GM12874 (cell line): ENCODE data around the gene ATF7IP2.

Source experiments
- TF ChIP-seq, protein P1 (sequence below): IDR thresholded peaks from 2 replicates; pipeline ENCODE4 v1.5.1; 2011; ENCODE audit warnings: low read depth, mild to moderate bottlenecking, control low read depth, low read length, moderate library complexity; ENCODE audit not compliant: insufficient read depth

ATF7IP2 gene

DNA sequence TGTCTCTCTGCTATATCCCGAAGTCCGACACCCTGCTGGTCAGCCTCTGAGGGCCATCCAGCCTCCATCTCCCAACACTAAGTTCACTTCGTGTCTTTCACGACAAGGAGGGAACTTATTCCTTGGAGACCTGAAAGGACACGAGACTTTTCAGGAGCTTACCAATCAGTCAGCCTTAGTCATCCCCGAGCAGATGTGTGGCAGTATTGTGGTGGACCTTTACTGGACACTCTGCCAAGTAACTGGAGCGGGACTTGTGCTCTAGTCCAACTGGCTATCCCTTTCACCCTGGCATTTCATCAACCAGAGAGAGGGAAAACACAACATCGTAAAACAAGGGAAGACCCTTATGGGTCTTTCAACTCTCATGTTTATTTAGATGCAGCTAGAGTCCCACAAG is 107.4 kb downstream of the ATF7IP2 start:
- TF ChIP-seq, protein P1, sequence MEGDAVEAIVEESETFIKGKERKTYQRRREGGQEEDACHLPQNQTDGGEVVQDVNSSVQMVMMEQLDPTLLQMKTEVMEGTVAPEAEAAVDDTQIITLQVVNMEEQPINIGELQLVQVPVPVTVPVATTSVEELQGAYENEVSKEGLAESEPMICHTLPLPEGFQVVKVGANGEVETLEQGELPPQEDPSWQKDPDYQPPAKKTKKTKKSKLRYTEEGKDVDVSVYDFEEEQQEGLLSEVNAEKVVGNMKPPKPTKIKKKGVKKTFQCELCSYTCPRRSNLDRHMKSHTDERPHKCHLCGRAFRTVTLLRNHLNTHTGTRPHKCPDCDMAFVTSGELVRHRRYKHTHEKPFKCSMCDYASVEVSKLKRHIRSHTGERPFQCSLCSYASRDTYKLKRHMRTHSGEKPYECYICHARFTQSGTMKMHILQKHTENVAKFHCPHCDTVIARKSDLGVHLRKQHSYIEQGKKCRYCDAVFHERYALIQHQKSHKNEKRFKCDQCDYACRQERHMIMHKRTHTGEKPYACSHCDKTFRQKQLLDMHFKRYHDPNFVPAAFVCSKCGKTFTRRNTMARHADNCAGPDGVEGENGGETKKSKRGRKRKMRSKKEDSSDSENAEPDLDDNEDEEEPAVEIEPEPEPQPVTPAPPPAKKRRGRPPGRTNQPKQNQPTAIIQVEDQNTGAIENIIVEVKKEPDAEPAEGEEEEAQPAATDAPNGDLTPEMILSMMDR = no peak

DNA sequence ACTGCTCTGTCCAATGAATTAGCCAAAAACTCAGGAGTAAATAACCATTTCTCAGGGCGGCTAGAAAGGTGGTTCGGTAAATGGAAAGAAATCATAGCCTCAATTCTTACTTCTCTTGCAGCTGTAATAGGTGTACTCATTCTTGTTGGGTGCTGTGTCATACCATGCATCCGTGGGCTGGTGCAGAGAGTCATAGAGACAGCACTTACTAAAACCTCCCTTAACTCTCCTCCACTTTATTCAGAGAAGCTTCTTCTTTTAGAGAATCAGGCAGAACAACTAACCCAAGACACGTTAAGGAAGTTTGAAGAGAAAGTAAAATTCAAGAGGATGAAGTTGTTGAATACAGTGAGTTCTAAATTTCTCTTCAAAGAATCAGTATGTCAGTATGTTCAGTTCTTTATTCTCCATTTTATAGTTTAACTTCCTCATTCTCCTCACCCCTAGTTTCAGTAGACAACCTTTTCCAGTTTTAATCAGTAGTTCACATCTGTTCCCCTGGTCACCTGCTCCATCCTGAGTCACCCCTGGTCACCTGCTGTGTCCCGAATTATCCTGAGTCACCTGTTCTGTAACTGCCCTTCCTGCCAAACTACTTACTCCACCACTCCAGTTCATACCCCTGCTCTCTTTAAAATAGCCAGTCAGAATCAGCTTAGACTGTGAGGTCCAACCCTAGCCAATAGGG is 108.6 kb downstream of the ATF7IP2 start:
- TF ChIP-seq, protein P1 = no peak

DNA sequence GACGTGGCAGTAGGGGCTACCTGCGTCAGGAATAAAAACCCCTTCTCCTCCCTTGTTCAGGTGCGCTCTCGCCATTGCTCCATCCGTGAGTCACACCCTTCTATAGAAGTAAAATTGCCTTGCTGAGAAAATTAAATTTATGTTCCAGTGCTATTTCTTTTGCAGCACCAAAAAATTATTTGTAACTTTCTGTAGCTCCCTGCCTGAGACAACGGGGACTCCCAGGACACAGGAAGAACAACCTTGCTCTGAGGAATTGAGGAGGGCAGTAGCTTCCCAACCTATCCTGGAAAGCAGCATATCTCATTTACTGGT is 109.1 kb downstream of the ATF7IP2 start:
- TF ChIP-seq, protein P1 = no peak

DNA sequence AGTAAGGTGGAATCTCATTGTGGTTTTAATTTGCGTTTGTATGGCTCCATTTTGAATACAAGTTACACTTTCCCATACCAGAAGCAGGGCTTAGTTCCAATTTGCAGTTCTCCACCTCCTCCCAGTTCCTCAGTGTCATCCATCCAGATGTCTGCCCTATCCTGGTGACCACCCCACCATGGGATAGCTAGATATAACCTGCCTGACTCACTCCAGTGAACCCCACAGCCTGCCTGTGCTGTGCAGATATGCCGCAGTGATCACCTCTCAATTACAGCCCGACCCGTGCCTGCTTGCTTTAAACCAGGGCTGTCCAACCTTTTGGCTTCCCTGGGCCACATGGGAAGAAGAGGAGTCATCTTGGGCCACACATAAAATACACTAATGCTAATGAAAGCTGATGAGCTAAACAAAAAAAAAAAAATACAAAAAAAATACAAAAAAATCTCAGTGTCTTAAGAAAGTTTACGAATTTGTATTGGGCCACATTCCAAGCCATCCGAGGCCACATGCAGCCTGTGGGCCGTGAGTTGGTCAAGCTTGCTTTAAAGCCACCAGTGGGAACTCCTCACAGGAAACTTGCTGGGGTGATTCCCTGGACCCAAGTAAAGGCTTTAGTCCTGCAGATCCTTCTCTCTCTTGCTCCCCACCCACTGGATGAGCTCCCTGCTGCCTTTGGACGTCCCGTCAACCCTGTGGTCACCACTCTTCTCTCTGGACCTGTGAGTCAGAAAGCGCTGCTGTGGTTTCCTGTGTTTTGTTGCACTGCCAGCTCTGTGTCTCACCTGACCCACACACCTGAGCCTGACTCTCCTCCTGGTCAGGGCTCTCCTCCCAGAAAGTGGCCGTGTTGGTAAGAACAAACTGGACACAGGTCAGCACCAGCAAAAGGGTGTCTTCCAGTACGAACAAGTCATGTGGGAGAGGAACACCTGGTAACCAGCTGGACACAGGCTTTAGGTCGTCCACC is 111.6 kb downstream of the ATF7IP2 start:
- TF ChIP-seq, protein P1 = no peak

DNA sequence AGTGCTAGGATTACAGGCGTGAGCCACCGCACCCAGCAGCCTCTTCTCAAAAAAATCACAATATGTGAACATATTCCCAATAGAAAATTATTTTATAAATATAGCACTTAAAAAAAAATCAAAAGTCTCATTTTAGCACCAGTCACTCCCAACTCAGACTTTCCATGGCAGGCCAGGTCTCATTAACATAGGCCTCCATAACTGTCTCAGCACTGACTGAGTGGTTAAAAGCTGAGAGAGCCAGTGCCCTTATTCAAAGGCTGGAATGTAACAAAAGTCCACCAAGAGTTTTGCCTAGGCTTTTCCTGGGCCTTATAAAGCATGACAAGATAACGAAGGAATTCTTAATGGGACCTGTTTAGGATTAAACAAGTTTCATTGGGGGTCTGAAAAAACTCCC is 114.7 kb downstream of the ATF7IP2 start:
- TF ChIP-seq, protein P1 = no peak

DNA sequence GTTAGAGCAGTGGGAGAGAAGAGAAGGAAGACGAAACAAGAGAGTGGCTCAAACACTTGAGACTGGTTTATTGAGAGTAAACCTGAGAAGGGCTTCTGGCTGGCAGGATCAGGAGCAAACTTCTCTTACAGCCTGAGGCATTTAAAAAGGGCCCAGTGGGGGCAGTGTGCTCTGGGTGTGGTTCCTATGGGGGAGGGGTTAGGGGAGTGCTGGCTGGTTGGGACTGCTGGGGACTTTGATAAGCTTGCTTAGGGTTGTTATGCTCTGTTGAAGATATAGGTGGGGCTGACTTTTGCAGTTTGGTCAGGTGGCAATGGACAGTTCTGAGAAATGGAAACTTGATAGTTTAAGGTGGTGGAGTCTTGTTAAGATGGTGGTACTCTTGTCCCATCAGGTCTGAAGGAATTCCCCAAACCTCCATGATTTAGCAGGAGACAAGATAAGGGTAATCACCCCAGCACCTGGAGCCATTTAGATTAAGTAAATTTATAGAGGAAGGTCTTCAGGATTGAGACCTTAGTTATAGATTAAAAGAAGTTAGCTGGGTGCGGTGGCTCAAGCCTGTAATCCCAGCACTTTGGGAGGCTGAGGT is 115.3 kb downstream of the ATF7IP2 start:
- TF ChIP-seq, protein P1 = 0 out of 2 replicates have a peak, but pooled peaks have one; percentile 2

DNA sequence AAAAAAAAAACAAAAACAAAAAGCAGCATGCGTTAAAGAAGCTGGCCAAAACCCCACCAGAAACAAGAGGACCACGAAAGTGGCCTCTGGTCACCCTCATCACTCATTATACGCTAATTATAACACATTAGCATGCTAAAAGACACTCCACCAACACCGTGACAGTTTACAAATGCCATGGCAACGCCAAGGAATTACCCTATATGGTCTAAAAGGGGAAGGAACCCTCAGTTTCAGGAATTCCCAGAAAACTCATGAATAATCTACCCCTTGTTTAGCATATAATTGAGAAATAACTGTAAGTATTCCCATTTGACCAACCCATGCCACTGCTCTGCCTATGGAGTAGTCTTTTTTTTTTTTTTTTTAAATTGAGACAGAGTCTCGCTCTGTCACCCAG is 116.9 kb downstream of the ATF7IP2 start:
- TF ChIP-seq, protein P1 = no peak
